Liver (tissue), 9 donors: ENCODE data around the gene MYADML2. TPM values are rescaled to one million over a fixed set of nuclear protein-coding genes. Genes with fewer than 3 reads are reported as not detected.

Source experiments
- DNase-seq: peaks from one replicate; pipeline ENCODE4 v3.0.0-alpha.2; 2017; ENCODE audit warnings: low spot score
- H3K27ac ChIP-seq, 2 donors: one replicate each; pipeline ENCODE4 v1.7.0; 2013; ENCODE audit warnings: inconsistent platforms in 2 of 2, low read length in 2 of 2, control low read depth in 1 of 2, low read depth in 1 of 2, mild to moderate bottlenecking in 1 of 2
- H3K27me3 ChIP-seq, 4 donors: one replicate each; pipeline versions ENCODE4 v1.6.1 to v1.7.0; 2013; ENCODE audit warnings: low read length in 3 of 4, inconsistent platforms in 1 of 4, mild to moderate bottlenecking in 1 of 4, moderate library complexity in 1 of 4; ENCODE audit not compliant: control insufficient read depth in 4 of 4, insufficient read depth in 4 of 4
- H3K36me3 ChIP-seq, 4 donors: one replicate each; pipeline versions ENCODE4 v1.6.1 to v1.7.0; 2013; ENCODE audit warnings: low read length in 3 of 4, mild to moderate bottlenecking in 3 of 4, low read depth in 1 of 4, moderate library complexity in 1 of 4; ENCODE audit not compliant: control insufficient read depth in 4 of 4, insufficient read depth in 3 of 4
- H3K4me1 ChIP-seq, 4 donors: one replicate each; pipeline versions ENCODE4 v1.6.1 to v1.7.0; 2013; ENCODE audit warnings: low read length in 3 of 4, mild to moderate bottlenecking in 3 of 4, moderate library complexity in 1 of 4; ENCODE audit not compliant: control insufficient read depth in 4 of 4, insufficient read depth in 4 of 4
- H3K4me3 ChIP-seq, 3 donors: one replicate each; pipeline versions ENCODE4 v1.6.1 to v1.7.0; 2013; ENCODE audit warnings: low read length in 3 of 3, control low read depth in 1 of 3, low read depth in 1 of 3, mild to moderate bottlenecking in 1 of 3
- H3K9ac ChIP-seq, 2 donors: one replicate each; pipeline ENCODE4 v1.7.0; 2013; ENCODE audit warnings: low read length in 2 of 2, mild to moderate bottlenecking in 2 of 2, moderate library complexity in 2 of 2, control low read depth in 1 of 2, low read depth in 1 of 2
- H3K9me3 ChIP-seq, 4 donors: one replicate each; pipeline versions ENCODE4 v1.6.1 to v1.7.0; 2013; ENCODE audit warnings: low read length in 3 of 4; ENCODE audit not compliant: control insufficient read depth in 4 of 4
- ATF3 ChIP-seq: IDR thresholded peaks from 2 replicates; pipeline ENCODE4 v1.6.1; 2016; ENCODE audit warnings: antibody characterized with exemption
- CTCF ChIP-seq: fragments of 150-350 bp; IDR thresholded peaks from 2 replicates; pipeline ENCODE4 v1.5.1; 2017; ENCODE audit warnings: improper control_type of control experiment, low read depth, low read length; ENCODE audit not compliant: missing input control
- EGR1 ChIP-seq, 2 donors: IDR thresholded peaks; 2 replicates each; pipeline ENCODE4 v1.6.1; 2016 to 2018; ENCODE audit warnings: antibody characterized with exemption in 2 of 2, low read depth in 2 of 2
- FOXA1 ChIP-seq: IDR thresholded peaks from 2 replicates; pipeline ENCODE4 v1.6.1; 2016; ENCODE audit warnings: antibody characterized with exemption
- FOXA2 ChIP-seq: IDR thresholded peaks from 2 replicates; pipeline ENCODE4 v1.6.1; 2016; ENCODE audit warnings: antibody characterized with exemption
- GABPA ChIP-seq, 2 donors: IDR thresholded peaks in 1 of 2; conservative IDR thresholded peaks in 1 of 2; 2 replicates each; pipeline ENCODE4 v1.6.1; 2016; ENCODE audit warnings: antibody characterized with exemption in 2 of 2, mild to moderate bottlenecking in 1 of 2, moderate library complexity in 1 of 2
- HNF4A ChIP-seq, 2 donors: conservative IDR thresholded peaks; 2 replicates each; pipeline ENCODE4 v1.6.1; 2016; ENCODE audit warnings: antibody characterized with exemption in 2 of 2, mild to moderate bottlenecking in 2 of 2
- HNF4G ChIP-seq: IDR thresholded peaks from 2 replicates; pipeline ENCODE4 v1.6.1; 2016; ENCODE audit warnings: antibody characterized with exemption
- JUND ChIP-seq, 2 donors: IDR thresholded peaks; 2 replicates each; pipeline ENCODE4 v1.6.1; 2016; ENCODE audit warnings: antibody characterized with exemption in 2 of 2
- MAX ChIP-seq: IDR thresholded peaks from 2 replicates; pipeline ENCODE4 v1.6.1; 2016; ENCODE audit warnings: antibody characterized with exemption
- NR2F2 ChIP-seq: IDR thresholded peaks from 2 replicates; pipeline ENCODE4 v1.6.1; 2016; ENCODE audit warnings: antibody characterized with exemption
- RAD21 ChIP-seq, 2 donors: IDR thresholded peaks; 2 replicates each; pipeline ENCODE4 v1.6.1; 2016; ENCODE audit warnings: antibody characterized with exemption in 2 of 2, mild to moderate bottlenecking in 2 of 2
- REST ChIP-seq: IDR thresholded peaks from 2 replicates; pipeline ENCODE4 v1.6.1; 2016; ENCODE audit warnings: antibody characterized with exemption, mild to moderate bottlenecking
- RXRA ChIP-seq, 2 donors: IDR thresholded peaks; 2 replicates each; pipeline ENCODE4 v1.6.1; 2017 to 2018; ENCODE audit warnings: antibody characterized with exemption in 2 of 2, mild to moderate bottlenecking in 1 of 2
- SP1 ChIP-seq: IDR thresholded peaks from 2 replicates; pipeline ENCODE4 v1.6.1; 2018; ENCODE audit warnings: antibody characterized with exemption, mild to moderate bottlenecking
- TAF1 ChIP-seq: conservative IDR thresholded peaks from 2 replicates; pipeline ENCODE4 v1.6.1; 2016; ENCODE audit warnings: antibody characterized with exemption, mild to moderate bottlenecking
- YY1 ChIP-seq: IDR thresholded peaks from 2 replicates; pipeline ENCODE4 v1.6.1; 2016; ENCODE audit warnings: antibody characterized with exemption, mild to moderate bottlenecking
- ZBTB33 ChIP-seq: IDR thresholded peaks from 2 replicates; pipeline ENCODE4 v1.6.1; 2016; ENCODE audit warnings: antibody characterized with exemption
- WGBS: extraction: QIAGEN DNeasy Blood & Tissue Kit; methylation state at CpG from one replicate; pipeline ENCODE4 v1.1.7; 2013; 5-methylcytosine and 5-hydroxymethylcytosine counted together
- polyA plus RNA-seq, 2 donors: library from polyadenylated mRNA; stranded (reverse) in 1 of 2; unstranded in 1 of 2; fragments of 200-250 nt in 1 of 2; fragments of >200 nt in 1 of 2; fragmentation: Nextera tagmentation in 1 of 2; extraction: Ambion mirVana in 1 of 2; gene quantifications; one replicate each; pipeline versions ENCODE4 v1.2.1 to v1.2.3, GENCODE V29; 2013 to 2015
- total RNA-seq, 2 donors: library from RNA; depleted of rRNA; stranded (reverse); fragments of >200 nt; gene quantifications; one replicate each; pipeline ENCODE4 v1.2.3, GENCODE V29; 2014
- donor health status: healthy.
- donor health status: healthy.
- donor health status: healthy.
- donor health status: healthy.
- donor health status: healthy.

The MYADML2 gene
- total and polyA plus RNA-seq, 4 donors: not detected

- peaks cover 12 to 49% (median 23%) of the 10 kb centered on the region in 4 donors for H3K4me1 ChIP-seq
- 91% methylated on average over 26 of the region's 26 CpGs for WGBS
- TF ChIP-seq HNF4G (no peak), ZBTB33 (no peak), RXRA (IDR thresholded peaks at IDR 0.05) (no peak), GABPA (IDR thresholded peaks at IDR 0.05 in 1 of 2, conservative IDR thresholded peaks at IDR 0.05 in 1 of 2) (no peak), YY1 (no peak), RAD21 (IDR thresholded peaks at IDR 0.05) (no peak), MAX (no peak), EGR1 (IDR thresholded peaks at IDR 0.05; ENCODE audit: low read depth in 2 of 2) (no peak), TAF1 (no peak), NR2F2 (no peak), REST (no peak), HNF4A (conservative IDR thresholded peaks at IDR 0.05) (no peak), SP1 (no peak), JUND (IDR thresholded peaks at IDR 0.05) (no peak), FOXA2 (no peak), FOXA1 (no peak), ATF3 (no peak), CTCF (no peak)
- H3K9me3 ChIP-seq: no peaks in the 10 kb centered on the region
- DNase-seq: no peak
- H3K9ac ChIP-seq: no peak overlapping the region
- H3K36me3 ChIP-seq: peaks cover 0 to 36% (median 20%) of the 10 kb centered on the region in 4 donors
- H3K27ac ChIP-seq: no peak overlapping the region
- H3K27me3 ChIP-seq: no peaks in the 10 kb centered on the region
- H3K4me3 ChIP-seq: no peak overlapping the region
Observed at GRCh38 chr17:81907219-81908145, 39.6 kb downstream of the MYADML2 start.
